Measurements from ENCODE around the gene PPP1CA.

GRCh38 chr11:67450796-67451657 is 49.4 kb upstream of the PPP1CA start:
- TF ChIP-seq EZH2 (IDR thresholded peaks at IDR 0.05) (no peak), FOXP2 (optimal IDR thresholded peaks at IDR 0.05; ENCODE audit: control extremely low read depth, extremely low read length, insufficient read depth) (no peak), POLR2AphosphoS5 (IDR thresholded peaks at IDR 0.05; ENCODE audit: borderline replicate concordance, low read depth, low read length) (no peak)
